ACHN (cell line): Measurements from ENCODE around the gene LRRC15.

Experiments
- DNase-seq: peaks from one replicate; pipeline ENCODE4 v3.0.0-alpha.2; 2015
- in situ Hi-C: cut with HindIII; loops from 2 replicates; pipeline ENCODE4 v1.10.0; 2017; ENCODE audit warnings: low sequenced_read_pairs, low pct_ligation_motif_present, low pct_unique_long_range_greater_than_20kb

Gene LRRC15

GRCh38 chr3:194387926-194388418, 18.4 kb upstream of the LRRC15 start:
- in situ Hi-C loops: no loop called here
- DNase-seq: no peak

- in situ Hi-C loops: no loop called here
Observed at GRCh38 chr3:194387276-194387675, 17.7 kb upstream of the LRRC15 start.

GRCh38 chr3:194386648-194387047, 17.1 kb upstream of the LRRC15 start:
- DNase-seq: no peak
- in situ Hi-C loops: no loop called here

More at GRCh38 chr3:194387276-194387675, 17.7 kb upstream of the LRRC15 start:
- DNase-seq: no peak

- in situ Hi-C loops: no loop called here
- DNase-seq: no peak
Observed at GRCh38 chr3:194386066-194386465, 16.5 kb upstream of the LRRC15 start.

GRCh38 chr3:194384569-194385001, 15.0 kb upstream of the LRRC15 start:
- in situ Hi-C loops: no loop called here
- no peak for DNase-seq

GRCh38 chr3:194384156-194384555, 14.6 kb upstream of the LRRC15 start:
- in situ Hi-C loops: no loop called here
- no peak for DNase-seq

- in situ Hi-C loops: no loop called here
- DNase-seq: no peak
Observed at GRCh38 chr3:194383276-194383940, 13.9 kb upstream of the LRRC15 start.

GRCh38 chr3:194382892-194383223, 13.3 kb upstream of the LRRC15 start:
- DNase-seq: no peak
- in situ Hi-C loops: no loop called here

GRCh38 chr3:194382196-194382891, 12.8 kb upstream of the LRRC15 start:
- in situ Hi-C loops: no loop called here
- no peak for DNase-seq

- in situ Hi-C loops: no loop called here
- peak; percentile 69 for DNase-seq
Observed at GRCh38 chr3:194381460-194381875, 11.9 kb upstream of the LRRC15 start.

GRCh38 chr3:194380326-194380725, 10.8 kb upstream of the LRRC15 start:
- in situ Hi-C loops: no loop called here
- no peak for DNase-seq

- no peak for DNase-seq
- in situ Hi-C loops: no loop called here
Observed at GRCh38 chr3:194379651-194380050, 10.1 kb upstream of the LRRC15 start.

- no peak for DNase-seq
- in situ Hi-C loops: no loop called here
Observed at GRCh38 chr3:194379231-194379630, 9.7 kb upstream of the LRRC15 start.

GRCh38 chr3:194377708-194378107, 8.2 kb upstream of the LRRC15 start:
- in situ Hi-C loops: no loop called here

GRCh38 chr3:194376241-194376560, 6.7 kb upstream of the LRRC15 start:
- no peak for DNase-seq
- in situ Hi-C loops: no loop called here

More at GRCh38 chr3:194377708-194378107, 8.2 kb upstream of the LRRC15 start:
- DNase-seq: no peak

GRCh38 chr3:194375473-194376240, 6.1 kb upstream of the LRRC15 start:
- in situ Hi-C loops: no loop called here

GRCh38 chr3:194374935-194375334, 5.4 kb upstream of the LRRC15 start:
- in situ Hi-C loops: no loop called here
- no peak for DNase-seq

More at GRCh38 chr3:194375473-194376240, 6.1 kb upstream of the LRRC15 start:
- no peak for DNase-seq

GRCh38 chr3:194373899-194374298, 4.4 kb upstream of the LRRC15 start:
- no peak for DNase-seq

GRCh38 chr3:194373028-194373427, 3.5 kb upstream of the LRRC15 start:
- DNase-seq: no peak

More at GRCh38 chr3:194373899-194374298, 4.4 kb upstream of the LRRC15 start:
- in situ Hi-C loops: no loop called here

More at GRCh38 chr3:194373028-194373427, 3.5 kb upstream of the LRRC15 start:
- in situ Hi-C loops: no loop called here
